NCI-H748 treated with DMSO at 0.1 percent for 48 hours (cell line): ENCODE measurements around the gene SSBP1.
"Not testable (repeated sequence)": the region's sequence is repeated elsewhere in the genome, so short reads cannot be mapped to it uniquely, and the experiment has no call there.

ENCODE experiments used
- DNase-seq: peaks from one replicate; lab custom pipeline; 2025; lab: John Stamatoyannopoulos, UW

SSBP1 gene

GRCh38 chr7:141770083-141770583 is 32.0 kb downstream of the SSBP1 start:
- DNase-seq, result not testable (repeated sequence)

- DNase-seq, result no peak
Observed at GRCh38 chr7:141776374-141776773, 38.2 kb downstream of the SSBP1 start, which contains the start of gene TAS2R4. Gene TAS2R4 (plus strand): TSS chr7:141776674. CDS start chr7:141778489, 1,815 bp downstream.

- peak; percentile 39 for DNase-seq
Observed at GRCh38 chr7:141785706-141786552, 47.8 kb downstream of the SSBP1 start.

GRCh38 chr7:141788296-141788695 is 50.1 kb downstream of the SSBP1 start:
- no peak for DNase-seq

- no peak for DNase-seq
Observed at GRCh38 chr7:141789917-141790316, 51.8 kb downstream of the SSBP1 start, which contains the start of gene TAS2R5. Gene TAS2R5 (plus strand): TSS chr7:141790217. CDS start chr7:141790362, 145 bp downstream.

- no peak for DNase-seq
Observed at GRCh38 chr7:141792526-141792925, 54.4 kb downstream of the SSBP1 start.
